ENCODE measurements around the gene JAG1. TPM values are rescaled to one million over a fixed set of nuclear protein-coding genes. Genes with fewer than 3 reads are reported as not detected.

The JAG1 gene
- total and polyA plus RNA-seq, 9 of the 15 experiments (the other 6 are each of a cell fraction or from before 2014, with no cell fraction given), result 0.04 to 0.40 (median 0.07) TPM

GRCh38 chr20:10626896-10627295 is 46.9 kb downstream of the JAG1 start (continued):
- no peak for TF ChIP-seq HBP1 (CRISPR knock-in tag; IDR thresholded peaks at IDR 0.05)

- Histone ChIP-seq H3K27ac (ENCODE audit: extremely low read depth, low read depth, low read length) (no peak overlapping the region), H3K4me2 (ENCODE audit: insufficient read depth, low read length) (no peak overlapping the region), H3K79me2 (ENCODE audit: control insufficient read depth, insufficient read depth, low read length) (no peaks in the 10 kb centered on the region), H3K4me3 (no peak overlapping the region), H3K9me3 (replicated peaks; ENCODE audit: control insufficient read depth, insufficient read depth, low read depth, low read length) (no peaks in the 10 kb centered on the region), H3K27me3 (ENCODE audit: control insufficient read depth in 2 of 2, insufficient read depth in 2 of 2, low read length in 2 of 2) (no peaks in the 10 kb centered on the region), H3K36me3 (ENCODE audit: control insufficient read depth, insufficient read depth, low read length) (no peaks in the 10 kb centered on the region), H3K9me1 (ENCODE audit: control insufficient read depth, insufficient read depth, low read length) (no peaks in the 10 kb centered on the region), H3K4me1 (replicated peaks in 1 of 2; ENCODE audit: control insufficient read depth in 2 of 2, insufficient read depth in 2 of 2, low read length in 2 of 2) (no peaks in the 10 kb centered on the region), H3K9ac (ENCODE audit: insufficient read depth in 1 of 2, low read depth in 2 of 2, low read length in 2 of 2) (no peak overlapping the region), H2AFZ (ENCODE audit: low read depth, low read length) (no peak overlapping the region), H4K20me1 (replicated peaks; ENCODE audit: control insufficient read depth, insufficient read depth, low read length) (no peaks in the 10 kb centered on the region)
- in situ Hi-C loops (cut with MboI) (no loop called here), intact Hi-C loops (cut with micrococcal nuclease) (no loop called here)
- ATAC-seq (no peak), FAIRE-seq (no peak), DNase-seq (ENCODE audit: extremely low read depth in 1 of 4, low spot score in 3 of 4) (no peak)
- ChIA-PET POLR2A (no interaction called here), CTCF (ENCODE audit: low intra/inter-chr PET ratio) (no interaction called here)
- BruUV-seq (replicated peaks), result no TSS peak
- WGBS (ENCODE audit: insufficient coverage, low coverage, missing lambda C conversion rate), result 79% methylated on average over 2 of the region's 2 CpGs
- TF ChIP-seq NR4A1 (CRISPR knock-in tag; IDR thresholded peaks at IDR 0.05) (no peak), NR4A1 (tag; IDR thresholded peaks at IDR 0.05) (no peak), NONO (IDR thresholded peaks at IDR 0.05; ENCODE audit: low read depth in 2 of 2, low read length in 1 of 2) (no peak), STAG1 (CRISPR knock-in tag; IDR thresholded peaks at IDR 0.05; ENCODE audit: borderline replicate concordance) (no peak), XRCC5 (IDR thresholded peaks at IDR 0.05; ENCODE audit: low read depth, low read length) (no peak), FUS (optimal IDR thresholded peaks at IDR 0.05; ENCODE audit: low read depth, low read length) (no peak), PTBP1 (IDR thresholded peaks at IDR 0.05; ENCODE audit: low read depth, low read length) (no peak), SMAD1 (IDR thresholded peaks at IDR 0.05; ENCODE audit: low read depth, low read length, partially characterized antibody) (no peak), RBM22 (IDR thresholded peaks at IDR 0.05; ENCODE audit: low read depth, low read length, poor library complexity, severe bottlenecking) (no peak), GTF2E2 (tag; IDR thresholded peaks at IDR 0.05) (no peak), E4F1 (CRISPR knock-in tag; IDR thresholded peaks at IDR 0.05; ENCODE audit: borderline replicate concordance) (no peak), CHD4 (IDR thresholded peaks at IDR 0.05; ENCODE audit: insufficient read depth, insufficient replicate concordance, low read depth, low read length, poor library complexity, severe bottlenecking) (no peak), DACH1 (IDR thresholded peaks at IDR 0.05; ENCODE audit: partially characterized antibody) (no peak), GATA2 (CRISPR knock-in tag; IDR thresholded peaks at IDR 0.05) (no peak), MAFK (IDR thresholded peaks at IDR 0.05; ENCODE audit: low read length) (no peak), DPF2 (IDR thresholded peaks at IDR 0.05) (no peak), PCBP2 (IDR thresholded peaks at IDR 0.05; ENCODE audit: low read depth, low read length, poor library complexity, severe bottlenecking) (no peak), MXI1 (IDR thresholded peaks at IDR 0.05; ENCODE audit: low read depth, low read length) (no peak), MCM5 (IDR thresholded peaks at IDR 0.05; ENCODE audit: low read depth) (no peak)
Observed at GRCh38 chr20:10625641-10626040, 48.2 kb downstream of the JAG1 start.

Measured in K562 (cell line).